Measurements from ENCODE around the gene PTPRN2. TPM values are rescaled to one million over a fixed set of nuclear protein-coding genes. Genes with fewer than 3 reads are reported as not detected.
A peak's percentile ranks its signal among the peaks of the same experiment; 100 is the strongest.

Gene PTPRN2
- total and polyA plus RNA-seq, 7 donors: 3.2 to 7.1 (median 5.5) TPM

GRCh38 chr7:158468700-158469296 is 118.8 kb downstream of the PTPRN2 start:
- peak overlapping the region in 3 of 4 donors; percentile 63 to 85 (median 74) for H3K27ac ChIP-seq
- H3K9me3 ChIP-seq: no peaks in the 10 kb centered on the region
- H3K4me3 ChIP-seq: no peak overlapping the region
- intact Hi-C loops (cut with DNase I): loop anchor here (1.0 kb wide), 1 partner anchor 35 kb away; no protein-coding TSS in a partner anchor
- no peak for TF ChIP-seq POLR2A (IDR thresholded peaks at IDR 0.05)
- no peak for TF ChIP-seq EP300 (IDR thresholded peaks at IDR 0.05)
- no peak for TF ChIP-seq CTCF (IDR thresholded peaks at IDR 0.05)
- no peak for TF ChIP-seq POLR2AphosphoS5 (IDR thresholded peaks at IDR 0.05)
- no peaks in the 10 kb centered on the region for H3K36me3 ChIP-seq
- H3K27me3 ChIP-seq: no peaks in the 10 kb centered on the region
- peaks cover 0 to 45% (median 27%) of the 10 kb centered on the region in 4 donors for H3K4me1 ChIP-seq
- DNase-seq: no peak
- WGBS, 2 donors: 64 to 80% methylated on average over 9 of the region's 9 CpGs

- WGBS, 2 donors: 20 to 26% methylated on average over 10 of the region's 10 CpGs
- H3K9me3 ChIP-seq: no peaks in the 10 kb centered on the region
- peak overlapping the region in 2 of 4 donors; percentile 74 to 85 for H3K27ac ChIP-seq
- H3K4me3 ChIP-seq: no peak overlapping the region
- no peaks in the 10 kb centered on the region for H3K36me3 ChIP-seq
- TF ChIP-seq POLR2A (IDR thresholded peaks at IDR 0.05) (no peak), POLR2AphosphoS5 (IDR thresholded peaks at IDR 0.05) (no peak), EP300 (IDR thresholded peaks at IDR 0.05) (no peak), CTCF (IDR thresholded peaks at IDR 0.05) (no peak)
- intact Hi-C loops (cut with DNase I): no loop called here
- DNase-seq: no peak
- no peaks in the 10 kb centered on the region for H3K27me3 ChIP-seq
- peaks cover 0 to 40% (median 26%) of the 10 kb centered on the region in 4 donors for H3K4me1 ChIP-seq
These were observed 119.4 kb downstream of the PTPRN2 start for GRCh38 chr7:158468181-158468580.

GRCh38 chr7:158467562-158467961 is 120.1 kb downstream of the PTPRN2 start:
- no peak overlapping the region for H3K4me3 ChIP-seq
- no peaks in the 10 kb centered on the region for H3K9me3 ChIP-seq
- intact Hi-C loops (cut with DNase I): no loop called here
- H3K27ac ChIP-seq: peak overlapping the region in 1 of 4 donors; percentile 74
- no peaks in the 10 kb centered on the region for H3K36me3 ChIP-seq
- TF ChIP-seq EP300 (IDR thresholded peaks at IDR 0.05): no peak
- TF ChIP-seq POLR2A (IDR thresholded peaks at IDR 0.05): no peak
- TF ChIP-seq POLR2AphosphoS5 (IDR thresholded peaks at IDR 0.05): no peak
- TF ChIP-seq CTCF (IDR thresholded peaks at IDR 0.05): no peak
- no peak for DNase-seq
- H3K27me3 ChIP-seq: no peaks in the 10 kb centered on the region
- 76 to 77% methylated on average over 7 of the region's 7 CpGs for WGBS, 2 donors
- H3K4me1 ChIP-seq: peaks cover 0 to 35% (median 25%) of the 10 kb centered on the region in 4 donors

- Histone ChIP-seq H3K4me1 (peaks cover 0 to 22% (median 5%) of the 10 kb centered on the region in 4 donors), H3K27me3 (no peaks in the 10 kb centered on the region), H3K27ac (no peak overlapping the region), H3K4me3 (no peak overlapping the region), H3K36me3 (no peaks in the 10 kb centered on the region), H3K9me3 (no peaks in the 10 kb centered on the region)
- no peak for TF ChIP-seq POLR2AphosphoS5 (IDR thresholded peaks at IDR 0.05)
- TF ChIP-seq CTCF (IDR thresholded peaks at IDR 0.05): no peak
- TF ChIP-seq EP300 (IDR thresholded peaks at IDR 0.05): no peak
- intact Hi-C loops (cut with DNase I): no loop called here
- no peak for DNase-seq
- WGBS, 2 donors: 88 to 90% methylated on average over 4 of the region's 4 CpGs
These were observed 124.3 kb downstream of the PTPRN2 start for GRCh38 chr7:158463317-158463716.

GRCh38 chr7:158461824-158462223 is 125.8 kb downstream of the PTPRN2 start:
- no peaks in the 10 kb centered on the region for H3K36me3 ChIP-seq
- no peak for DNase-seq
- 87 to 90% methylated on average over 11 of the region's 11 CpGs for WGBS, 2 donors
- intact Hi-C loops (cut with DNase I): no loop called here
- peaks cover 0 to 7% (median 0%) of the 10 kb centered on the region in 4 donors for H3K4me1 ChIP-seq
- H3K4me3 ChIP-seq: no peak overlapping the region
- TF ChIP-seq EP300 (IDR thresholded peaks at IDR 0.05) (no peak), POLR2AphosphoS5 (IDR thresholded peaks at IDR 0.05) (no peak), POLR2A (IDR thresholded peaks at IDR 0.05) (no peak), CTCF (IDR thresholded peaks at IDR 0.05) (no peak)
- no peaks in the 10 kb centered on the region for H3K9me3 ChIP-seq
- H3K27ac ChIP-seq: peak overlapping the region in 2 of 4 donors; percentile 6 to 31
- no peaks in the 10 kb centered on the region for H3K27me3 ChIP-seq

All from sigmoid colon (tissue), 7 donors.